ENCODE measurements around the gene STK24.

DNA sequence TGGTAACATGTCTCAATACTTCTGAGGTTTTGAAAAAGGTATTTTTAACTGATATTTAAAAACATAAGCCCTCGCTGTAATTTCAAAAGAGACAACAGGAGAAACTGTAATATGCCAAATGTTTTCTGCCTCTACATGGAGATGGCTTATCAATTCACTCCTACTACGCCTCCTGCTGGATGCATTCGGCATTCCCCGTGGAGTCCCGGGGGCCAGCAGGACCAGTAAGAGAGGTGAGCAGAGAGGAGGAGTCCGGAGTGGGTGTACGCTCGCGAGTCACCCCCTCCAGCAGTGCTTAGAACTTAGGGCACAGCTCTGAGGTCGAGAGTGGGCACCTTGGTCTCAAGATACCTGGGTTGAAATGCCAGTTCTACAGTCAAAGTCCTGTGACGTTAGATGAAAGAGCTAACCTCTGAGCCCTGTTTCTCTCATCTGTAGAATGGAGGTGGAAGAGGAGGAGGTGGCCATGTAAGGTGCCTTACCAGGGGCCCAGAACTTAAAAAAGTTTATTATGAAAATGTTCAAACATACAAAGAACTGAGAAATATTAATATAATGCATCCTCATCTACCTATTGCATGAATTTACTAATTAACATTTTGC lies 110.2 kb downstream of the STK24 start:
- TF ChIP-seq POLR2A (IDR thresholded peaks at IDR 0.05; ENCODE audit: low read depth, low read length) (no peak), POLR2AphosphoS5 (IDR thresholded peaks at IDR 0.05; ENCODE audit: low read depth, low read length) (no peak), TAF1 (IDR thresholded peaks at IDR 0.05; ENCODE audit: borderline replicate concordance, low read depth, low read length) (no peak)

Data from GM12892 (cell line).